OCI-LY1 (cell line): Measurements from ENCODE around the gene TUBG1.

Source experiments
- H2AFZ ChIP-seq: fragments of 200-600 bp; sonication (generic), shearing (Covaris generic); 2 replicates; pipeline ENCODE4 v1.6.0; 2014; ENCODE audit warnings: antibody characterized with exemption, mild to moderate bottlenecking, low read length
- H3F3A ChIP-seq: fragments of 200-600 bp; sonication (generic), shearing (Covaris generic); 2 replicates; pipeline ENCODE4 v1.6.0; 2014; ENCODE audit warnings: mild to moderate bottlenecking, antibody characterized with exemption, low read length, moderate library complexity; ENCODE audit not compliant: insufficient read depth
- H3K27ac ChIP-seq: fragments of 200-600 bp; sonication (generic); 2 replicates; pipeline ENCODE4 v1.5.1; 2014; ENCODE audit warnings: low read length, mixed run types, mild to moderate bottlenecking, low read depth; ENCODE audit not compliant: poor library complexity, severe bottlenecking
- H3K27me3 ChIP-seq: fragments of 200-600 bp; sonication (generic); 2 replicates; pipeline ENCODE4 v1.6.0; 2014; ENCODE audit warnings: antibody characterized with exemption, mild to moderate bottlenecking, low read length, moderate library complexity; ENCODE audit not compliant: insufficient read depth
- H3K36me3 ChIP-seq: fragments of 200-600 bp; sonication (generic); 2 replicates; pipeline ENCODE4 v1.6.1; 2014; ENCODE audit warnings: mild to moderate bottlenecking, antibody characterized with exemption, low read length, moderate library complexity, mixed read lengths; ENCODE audit not compliant: insufficient read depth
- H3K4me1 ChIP-seq: fragments of 200-600 bp; sonication (generic); 2 replicates; pipeline ENCODE4 v1.5.1; 2014; ENCODE audit warnings: mild to moderate bottlenecking, low read length, moderate library complexity; ENCODE audit not compliant: insufficient read depth, severe bottlenecking
- H3K4me2 ChIP-seq: fragments of 200-600 bp; sonication (generic), shearing (Covaris generic); 2 replicates; pipeline ENCODE4 v1.6.1; 2014; ENCODE audit warnings: low read length
- H3K4me3 ChIP-seq: fragments of 200-600 bp; sonication (generic); 2 replicates; pipeline ENCODE4 v1.5.1; 2014; ENCODE audit warnings: low read length, low read depth, mild to moderate bottlenecking, mixed read lengths; ENCODE audit not compliant: poor library complexity, severe bottlenecking
- H3K79me2 ChIP-seq: fragments of 200-600 bp; shearing (Covaris generic); 2 replicates; pipeline ENCODE4 v1.6.1; 2016; ENCODE audit warnings: mixed run types, low read length, mixed read lengths; ENCODE audit not compliant: insufficient read depth
- H3K9ac ChIP-seq: fragments of 200-600 bp; sonication (generic), shearing (Covaris generic); 2 replicates; pipeline ENCODE4 v1.6.1; 2014; ENCODE audit warnings: mild to moderate bottlenecking, low read length, mixed read lengths
- H3K9me2 ChIP-seq: fragments of 200-600 bp; sonication (generic), shearing (Covaris generic); 2 replicates; pipeline ENCODE4 v1.6.1; 2014; ENCODE audit warnings: low read depth, mild to moderate bottlenecking, low read length, mixed read lengths
- H3K9me3 ChIP-seq: fragments of 200-600 bp; shearing (Covaris generic); 2 replicates; pipeline ENCODE4 v1.6.1; 2014; ENCODE audit warnings: low read length, mixed read lengths
- H4K20me1 ChIP-seq: fragments of 200-600 bp; sonication (generic), shearing (Covaris generic); 2 replicates; pipeline ENCODE4 v1.6.0; 2016; ENCODE audit warnings: mild to moderate bottlenecking, low read length; ENCODE audit not compliant: insufficient read depth
- EZH2 ChIP-seq: fragments of 200-600 bp; sonication (generic), shearing (Covaris generic); IDR thresholded peaks from 2 replicates; pipeline ENCODE4 v1.8.0; 2017; ENCODE audit warnings: borderline replicate concordance, mixed run types, mild to moderate bottlenecking, antibody characterized with exemption, low read length, moderate library complexity, mixed read lengths
- TF ChIP-seq, protein P1 (sequence below): fragments of 200-600 bp; sonication (generic), shearing (Covaris generic); IDR thresholded peaks from 2 replicates; pipeline ENCODE4 v1.5.1; 2017; ENCODE audit warnings: mild to moderate bottlenecking, antibody characterized with exemption, low read length, moderate library complexity, mixed read lengths

Gene TUBG1

DNA sequence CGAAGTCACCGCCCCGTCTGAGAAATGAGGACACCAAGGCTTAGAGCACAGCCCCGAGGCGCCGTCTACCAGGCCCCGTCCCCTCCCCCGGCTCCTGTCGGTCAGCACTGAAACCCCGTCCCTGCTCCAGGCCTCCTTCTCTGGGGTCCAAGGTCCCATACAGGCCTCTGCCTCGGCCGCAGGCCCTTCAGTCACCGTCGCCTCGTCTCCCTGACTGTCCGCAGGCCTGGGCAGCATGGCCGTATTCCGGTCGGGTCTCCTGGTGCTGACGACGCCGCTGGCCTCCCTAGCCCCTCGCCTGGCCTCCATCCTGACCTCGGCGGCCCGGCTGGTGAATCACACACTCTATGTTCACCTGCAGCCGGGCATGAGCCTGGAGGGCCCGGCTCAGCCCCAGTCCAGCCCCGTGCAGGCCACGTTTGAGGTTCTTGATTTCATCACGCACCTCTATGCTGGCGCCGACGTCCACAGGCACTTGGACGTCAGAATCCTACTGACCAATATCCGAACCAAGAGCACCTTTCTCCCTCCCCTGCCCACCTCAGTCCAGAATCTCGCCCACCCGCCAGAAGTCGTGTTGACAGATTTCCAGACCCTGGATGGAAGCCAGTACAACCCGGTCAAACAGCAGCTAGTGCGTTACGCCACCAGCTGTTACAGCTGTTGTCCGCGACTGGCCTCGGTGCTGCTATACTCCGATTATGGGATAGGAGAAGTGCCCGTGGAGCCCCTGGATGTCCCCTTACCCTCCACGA, 46.9 kb upstream of the TUBG1 start:
- Histone ChIP-seq H3K4me1 (peaks cover 37% of the 10 kb centered on the region), H3K4me3 (peak overlapping the region; percentile 96), H3K27me3 (no peaks in the 10 kb centered on the region), H3K36me3 (peaks cover 25% of the 10 kb centered on the region), H3K4me2 (peak overlapping the region; percentile 87), H2AFZ (no peak overlapping the region), H3K9ac (peak overlapping the region; percentile 93), H3K79me2 (no peaks in the 10 kb centered on the region), H3K27ac (peak overlapping the region; percentile 60), H4K20me1 (no peaks in the 10 kb centered on the region), H3K9me2 (no peaks in the 10 kb centered on the region), H3K9me3 (no peaks in the 10 kb centered on the region), H3F3A (no peaks in the 10 kb centered on the region)
- no peak for TF ChIP-seq EZH2
- TF ChIP-seq, protein P1, sequence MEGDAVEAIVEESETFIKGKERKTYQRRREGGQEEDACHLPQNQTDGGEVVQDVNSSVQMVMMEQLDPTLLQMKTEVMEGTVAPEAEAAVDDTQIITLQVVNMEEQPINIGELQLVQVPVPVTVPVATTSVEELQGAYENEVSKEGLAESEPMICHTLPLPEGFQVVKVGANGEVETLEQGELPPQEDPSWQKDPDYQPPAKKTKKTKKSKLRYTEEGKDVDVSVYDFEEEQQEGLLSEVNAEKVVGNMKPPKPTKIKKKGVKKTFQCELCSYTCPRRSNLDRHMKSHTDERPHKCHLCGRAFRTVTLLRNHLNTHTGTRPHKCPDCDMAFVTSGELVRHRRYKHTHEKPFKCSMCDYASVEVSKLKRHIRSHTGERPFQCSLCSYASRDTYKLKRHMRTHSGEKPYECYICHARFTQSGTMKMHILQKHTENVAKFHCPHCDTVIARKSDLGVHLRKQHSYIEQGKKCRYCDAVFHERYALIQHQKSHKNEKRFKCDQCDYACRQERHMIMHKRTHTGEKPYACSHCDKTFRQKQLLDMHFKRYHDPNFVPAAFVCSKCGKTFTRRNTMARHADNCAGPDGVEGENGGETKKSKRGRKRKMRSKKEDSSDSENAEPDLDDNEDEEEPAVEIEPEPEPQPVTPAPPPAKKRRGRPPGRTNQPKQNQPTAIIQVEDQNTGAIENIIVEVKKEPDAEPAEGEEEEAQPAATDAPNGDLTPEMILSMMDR, result no peak

DNA sequence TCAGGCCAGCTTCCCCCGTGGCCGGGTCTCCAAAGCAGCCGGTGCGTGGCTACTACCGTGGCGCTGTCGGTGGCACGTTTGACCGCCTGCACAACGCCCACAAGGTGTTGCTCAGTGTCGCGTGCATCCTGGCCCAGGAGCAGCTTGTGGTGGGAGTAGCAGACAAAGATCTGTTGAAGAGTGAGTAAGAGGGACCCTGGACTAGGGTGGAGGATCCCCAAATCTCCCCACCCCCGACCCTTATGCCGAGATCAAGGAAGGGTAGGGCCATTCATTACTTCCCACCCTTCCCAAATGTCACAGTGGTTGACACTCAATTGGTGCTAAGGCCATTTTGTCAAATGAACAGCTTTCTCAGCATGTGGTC, 46.4 kb upstream of the TUBG1 start:
- no peaks in the 10 kb centered on the region for H4K20me1 ChIP-seq
- no peaks in the 10 kb centered on the region for H3K27me3 ChIP-seq
- no peaks in the 10 kb centered on the region for H3K9me2 ChIP-seq
- peaks cover 42% of the 10 kb centered on the region for H3K4me1 ChIP-seq
- H3K4me3 ChIP-seq, result peak overlapping the region; percentile 96
- no peaks in the 10 kb centered on the region for H3F3A ChIP-seq
- peak overlapping the region; percentile 60 for H3K27ac ChIP-seq
- H2AFZ ChIP-seq, result no peak overlapping the region
- H3K9ac ChIP-seq, result peak overlapping the region; percentile 93
- no peak for TF ChIP-seq EZH2
- TF ChIP-seq, protein P1, result no peak
- H3K36me3 ChIP-seq, result peaks cover 28% of the 10 kb centered on the region
- no peaks in the 10 kb centered on the region for H3K9me3 ChIP-seq
- peak overlapping the region; percentile 87 for H3K4me2 ChIP-seq
- no peaks in the 10 kb centered on the region for H3K79me2 ChIP-seq

DNA sequence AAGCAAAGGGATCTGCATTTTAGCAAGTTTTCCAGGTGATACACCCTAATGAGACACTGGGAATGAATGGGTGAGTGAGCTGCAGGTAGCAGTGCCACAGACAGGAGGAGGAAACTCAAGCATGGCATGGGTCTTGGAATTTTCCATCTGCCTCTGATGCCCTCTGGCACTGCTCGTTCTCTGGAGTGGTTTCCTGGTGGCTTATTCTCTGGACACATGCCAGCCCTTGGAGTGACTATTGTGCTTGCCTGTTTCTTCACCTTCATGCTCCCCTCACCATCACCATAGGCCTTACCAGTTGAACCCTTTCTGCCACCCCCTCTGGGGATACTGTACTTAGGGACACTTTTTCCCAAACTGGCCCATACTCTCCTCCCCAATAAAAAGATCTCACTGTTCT, 45.9 kb upstream of the TUBG1 start:
- Histone ChIP-seq H4K20me1 (no peaks in the 10 kb centered on the region), H3K36me3 (peaks cover 31% of the 10 kb centered on the region), H3K4me1 (peaks cover 46% of the 10 kb centered on the region), H3K27ac (no peak overlapping the region), H3K79me2 (no peaks in the 10 kb centered on the region), H3K9ac (peak overlapping the region; percentile 93; the same call in 1 of the 2 replicates), H3K27me3 (no peaks in the 10 kb centered on the region), H2AFZ (no peak overlapping the region), H3K9me2 (no peaks in the 10 kb centered on the region), H3K9me3 (no peaks in the 10 kb centered on the region), H3K4me3 (peak overlapping the region; percentile 96), H3K4me2 (peak overlapping the region; percentile 87), H3F3A (no peaks in the 10 kb centered on the region; the same call in 1 of the 2 replicates)
- TF ChIP-seq EZH2, result no peak
- TF ChIP-seq, protein P1, result no peak
